HG03135 (cell line): ENCODE results near the gene CD83.

Source experiments
- ATAC-seq: cut with Tn5 transposase; IDR thresholded peaks from one replicate; pipeline ENCODE4 v1.9.1; 2021; ENCODE audit warnings: mild to moderate bottlenecking, moderate library complexity; ENCODE audit not compliant: unreplicated experiment

The CD83 gene

GRCh38 chr6:14091339-14091978 lies 26.1 kb upstream of the CD83 start:
- ATAC-seq, result no peak

- ATAC-seq, result no peak
These were observed 25.3 kb upstream of the CD83 start for GRCh38 chr6:14092316-14092715.

- ATAC-seq, result no peak
These were observed 24.5 kb upstream of the CD83 start for GRCh38 chr6:14092838-14093789.

- no peak for ATAC-seq
These were observed 22.9 kb upstream of the CD83 start for GRCh38 chr6:14094721-14095120.

- no peak for ATAC-seq
These were observed 22.1 kb upstream of the CD83 start for GRCh38 chr6:14095437-14095836.

GRCh38 chr6:14100138-14100537 lies 17.4 kb upstream of the CD83 start:
- no peak for ATAC-seq

- ATAC-seq, result no peak
These were observed 16.6 kb upstream of the CD83 start for GRCh38 chr6:14100966-14101365.

GRCh38 chr6:14102383-14102782 lies 15.2 kb upstream of the CD83 start:
- no peak for ATAC-seq

GRCh38 chr6:14105547-14105946 lies 12.0 kb upstream of the CD83 start:
- no peak for ATAC-seq

- no peak for ATAC-seq
These were observed 10.6 kb upstream of the CD83 start for GRCh38 chr6:14107000-14107399.

GRCh38 chr6:14107711-14108494 lies 9.7 kb upstream of the CD83 start:
- ATAC-seq, result no peak

GRCh38 chr6:14108571-14109410 lies 8.8 kb upstream of the CD83 start:
- peak; percentile 74 for ATAC-seq

GRCh38 chr6:14109411-14109826 lies 8.2 kb upstream of the CD83 start:
- peak; percentile 14 for ATAC-seq

GRCh38 chr6:14110001-14110818 lies 7.4 kb upstream of the CD83 start:
- ATAC-seq, result peak; percentile 39

- no peak for ATAC-seq
These were observed 3.6 kb upstream of the CD83 start for GRCh38 chr6:14113976-14114375.

- no peak for ATAC-seq
These were observed 493 bp downstream of the CD83 start for GRCh38 chr6:14118091-14118439.

GRCh38 chr6:14118446-14118845 lies 874 bp downstream of the CD83 start:
- ATAC-seq, result no peak

- no peak for ATAC-seq
These were observed 2.2 kb downstream of the CD83 start for GRCh38 chr6:14119784-14120183.

- ATAC-seq, result no peak
These were observed 3.0 kb downstream of the CD83 start for GRCh38 chr6:14120546-14120945.

- ATAC-seq, result peak; percentile 51
These were observed 4.4 kb downstream of the CD83 start for GRCh38 chr6:14121936-14122344.
